Measurements from ENCODE around the gene OSBPL7.

Gene OSBPL7, protein sequence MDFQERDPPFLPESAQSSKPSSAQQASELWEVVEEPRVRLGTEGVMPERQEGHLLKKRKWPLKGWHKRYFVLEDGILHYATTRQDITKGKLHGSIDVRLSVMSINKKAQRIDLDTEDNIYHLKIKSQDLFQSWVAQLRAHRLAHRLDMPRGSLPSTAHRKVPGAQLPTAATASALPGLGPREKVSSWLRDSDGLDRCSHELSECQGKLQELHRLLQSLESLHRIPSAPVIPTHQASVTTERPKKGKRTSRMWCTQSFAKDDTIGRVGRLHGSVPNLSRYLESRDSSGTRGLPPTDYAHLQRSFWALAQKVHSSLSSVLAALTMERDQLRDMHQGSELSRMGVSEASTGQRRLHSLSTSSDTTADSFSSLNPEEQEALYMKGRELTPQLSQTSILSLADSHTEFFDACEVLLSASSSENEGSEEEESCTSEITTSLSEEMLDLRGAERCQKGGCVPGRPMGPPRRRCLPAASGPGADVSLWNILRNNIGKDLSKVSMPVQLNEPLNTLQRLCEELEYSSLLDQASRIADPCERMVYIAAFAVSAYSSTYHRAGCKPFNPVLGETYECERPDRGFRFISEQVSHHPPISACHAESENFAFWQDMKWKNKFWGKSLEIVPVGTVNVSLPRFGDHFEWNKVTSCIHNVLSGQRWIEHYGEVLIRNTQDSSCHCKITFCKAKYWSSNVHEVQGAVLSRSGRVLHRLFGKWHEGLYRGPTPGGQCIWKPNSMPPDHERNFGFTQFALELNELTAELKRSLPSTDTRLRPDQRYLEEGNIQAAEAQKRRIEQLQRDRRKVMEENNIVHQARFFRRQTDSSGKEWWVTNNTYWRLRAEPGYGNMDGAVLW

DNA sequence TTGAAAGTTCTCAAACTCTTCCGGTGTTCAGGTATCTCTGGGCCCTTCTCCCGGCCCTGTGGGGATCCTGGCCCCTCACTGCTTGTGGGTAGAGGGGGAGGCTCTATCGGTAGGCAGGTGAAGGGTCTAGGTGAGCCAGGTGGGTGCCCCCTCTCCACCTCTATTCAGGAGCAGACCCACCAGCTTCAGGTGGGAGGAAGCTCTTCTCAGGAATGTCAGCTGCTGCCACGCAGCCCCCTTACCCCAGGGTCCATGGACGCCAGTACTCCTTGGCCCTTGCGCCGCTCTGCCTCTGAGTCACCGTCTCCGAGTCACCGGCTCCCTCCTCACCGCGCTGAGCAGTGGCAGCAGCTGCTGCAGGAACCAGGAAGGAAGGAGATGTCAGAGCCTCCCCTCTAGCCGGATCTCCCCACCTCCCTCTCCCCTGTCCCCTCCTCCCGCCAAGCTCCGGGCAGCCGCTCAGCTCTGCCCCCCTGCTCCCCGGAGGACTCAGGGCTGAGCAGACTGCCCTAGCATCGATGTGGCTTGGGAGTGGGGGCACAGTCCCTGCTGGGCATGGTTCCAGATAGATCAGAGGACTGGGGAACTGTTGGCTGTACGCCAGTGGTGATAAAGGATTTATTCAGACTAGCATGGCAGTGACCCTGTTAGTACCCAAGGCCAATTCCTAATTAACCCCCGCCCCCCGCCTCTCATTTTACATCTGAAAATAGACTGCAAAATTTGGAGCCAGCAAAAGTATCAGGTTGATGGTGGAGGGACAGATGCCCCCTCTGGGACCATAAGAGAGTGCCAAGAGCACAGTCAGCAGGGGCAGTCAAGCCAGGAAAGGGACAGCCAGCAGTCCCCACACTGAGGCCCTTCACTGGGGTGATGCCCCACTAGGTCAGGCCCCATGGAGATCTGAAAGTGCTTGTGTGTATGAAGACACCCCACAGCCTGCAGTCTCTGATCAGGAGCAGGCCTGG is at the start of gene OSBPL7:
OSBPL7 (minus strand) TSS at position 371 of the 968 bp plus-strand sequence. CDS start 1,516 bp downstream, outside the sequence.
- in situ Hi-C loops (cut with MboI; ENCODE audit: low sequenced_read_pairs), result no loop called here

DNA sequence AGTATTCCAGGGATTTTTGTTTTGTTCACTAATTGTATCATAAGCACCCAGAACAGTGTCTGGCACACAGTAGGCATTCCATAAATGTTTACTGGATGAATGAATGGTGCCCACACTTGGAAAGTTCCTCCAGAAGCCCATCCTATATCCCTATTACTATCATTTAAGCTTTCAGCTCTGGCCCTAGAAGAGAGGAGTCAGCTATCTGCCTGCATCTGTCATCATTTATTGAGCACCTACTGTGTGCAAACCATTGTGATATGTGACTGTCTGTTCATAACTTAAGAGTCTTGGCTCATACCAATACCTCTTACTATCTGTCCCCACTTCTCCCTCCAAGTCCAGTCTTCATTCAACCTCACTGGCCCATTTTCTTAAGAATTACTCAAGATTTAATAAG is 49.5 kb upstream of the OSBPL7 start:
- in situ Hi-C loops (cut with MboI; ENCODE audit: low sequenced_read_pairs), result no loop called here

DNA sequence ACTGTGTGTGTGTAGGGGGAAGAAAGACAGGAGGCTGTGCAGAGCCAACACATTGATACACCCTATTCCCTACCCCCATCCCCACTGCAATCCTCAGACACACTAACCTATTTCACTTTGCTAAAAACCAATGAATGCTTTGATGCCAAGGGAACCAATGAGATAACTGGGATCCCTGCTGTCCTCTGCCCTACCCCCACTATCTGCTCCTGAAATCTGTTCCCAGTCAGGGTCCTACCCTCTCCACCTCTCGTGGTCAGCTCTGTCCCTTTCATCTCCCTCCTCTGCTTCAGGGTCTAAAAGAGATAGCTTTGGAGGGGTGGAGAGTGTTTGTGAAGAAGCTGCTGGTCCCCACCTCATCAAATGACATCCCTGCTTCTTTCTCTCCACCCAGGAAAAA is 48.5 kb upstream of the OSBPL7 start:
- in situ Hi-C loops (cut with MboI; ENCODE audit: low sequenced_read_pairs), result no loop called here

DNA sequence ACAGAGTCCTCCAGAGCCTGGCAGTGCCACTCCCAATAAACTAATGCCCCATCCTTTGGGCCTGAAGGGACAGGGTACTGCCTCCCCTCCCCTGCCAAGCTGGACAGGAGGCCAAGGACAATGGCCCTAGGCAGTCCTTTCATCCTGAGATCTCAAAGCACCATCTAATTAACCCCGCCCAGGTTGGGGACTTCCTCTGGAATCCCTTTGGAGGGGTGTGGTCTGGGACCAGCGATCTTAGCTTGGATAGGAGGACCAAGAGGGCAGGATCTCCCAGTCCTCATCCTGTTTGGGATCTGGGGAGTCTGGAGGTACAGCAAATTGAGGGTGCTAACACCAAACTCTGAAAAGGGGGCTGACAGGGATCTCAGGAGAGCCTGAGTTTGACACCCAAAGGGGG is 47.5 kb upstream of the OSBPL7 start:
- in situ Hi-C loops (cut with MboI; ENCODE audit: low sequenced_read_pairs), result no loop called here

DNA sequence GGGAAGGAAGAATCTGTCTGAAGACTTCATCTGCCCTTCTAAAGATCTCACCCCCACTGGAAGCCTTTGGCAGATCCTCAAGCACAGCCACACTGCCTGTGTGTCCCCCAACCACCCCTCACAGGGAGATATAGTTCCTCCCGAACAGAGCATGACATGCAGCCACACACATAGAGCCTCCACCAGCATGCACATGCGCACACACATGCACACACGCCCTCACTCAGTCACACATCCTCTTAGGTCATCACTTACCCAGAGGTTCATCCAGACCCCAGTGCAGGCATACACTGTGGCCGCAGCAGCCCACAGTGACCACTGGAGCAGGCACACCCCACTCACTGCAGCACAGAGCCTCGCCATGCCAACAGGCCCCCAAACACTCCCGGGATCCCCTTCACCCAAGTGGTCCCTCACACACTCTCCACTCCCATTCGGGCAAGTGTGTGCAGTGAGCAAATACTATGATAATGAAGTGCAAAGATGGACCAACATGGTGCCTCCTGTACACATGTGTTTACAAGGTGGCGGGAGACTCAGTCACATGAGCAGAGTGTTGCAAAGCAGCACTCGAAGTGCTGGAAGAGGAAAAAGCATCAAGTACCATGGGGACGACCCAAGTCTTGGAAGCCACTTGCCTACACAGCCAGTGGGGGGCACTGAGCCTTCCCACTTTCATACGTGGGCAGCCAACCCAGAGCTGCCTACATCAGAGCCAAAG is 46.4 kb upstream of the OSBPL7 start:
- in situ Hi-C loops (cut with MboI; ENCODE audit: low sequenced_read_pairs), result no loop called here

DNA sequence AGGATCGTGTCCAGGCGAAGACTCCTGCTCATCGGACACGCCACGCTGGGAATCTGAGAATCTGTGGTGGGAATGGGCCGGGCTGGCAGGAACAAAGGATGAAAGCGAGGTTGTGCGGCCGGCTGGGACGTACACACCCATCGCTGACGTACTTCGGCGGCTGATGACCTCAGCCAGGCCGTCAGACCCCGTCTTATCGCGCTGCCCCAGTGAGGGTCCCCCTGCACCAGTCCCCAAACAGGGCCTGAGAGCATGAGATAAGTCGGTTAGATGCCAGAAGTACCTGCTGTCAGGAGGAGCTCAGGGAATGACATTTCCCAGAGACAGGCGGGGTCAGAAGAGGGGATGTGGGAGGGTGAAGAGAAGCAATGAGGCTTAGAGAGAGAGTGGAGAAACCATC is 45.3 kb upstream of the OSBPL7 start:
- in situ Hi-C loops (cut with MboI; ENCODE audit: low sequenced_read_pairs), result no loop called here

DNA sequence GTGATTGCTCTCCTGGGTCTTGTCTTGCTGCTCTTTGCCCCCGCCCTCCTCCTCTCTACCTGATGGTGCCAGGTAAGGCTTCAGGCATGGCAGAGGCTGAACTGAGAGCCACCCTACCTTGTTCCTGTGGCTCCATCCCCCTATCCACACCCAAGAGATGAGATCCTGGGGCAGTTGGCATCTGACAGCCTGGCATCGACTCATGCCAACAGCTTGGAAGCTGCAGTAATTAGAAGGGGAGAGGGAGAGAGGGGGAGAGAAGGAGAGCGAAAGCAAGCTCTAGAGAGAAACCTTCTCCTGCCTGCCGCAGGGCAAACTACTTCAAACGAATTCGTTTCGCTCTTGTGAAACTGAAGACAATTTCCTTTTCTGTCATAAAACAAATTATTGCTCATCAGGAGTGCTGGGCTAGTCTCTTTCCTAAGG is 43.2 kb upstream of the OSBPL7 start:
- in situ Hi-C loops (cut with MboI; ENCODE audit: low sequenced_read_pairs), result no loop called here

DNA sequence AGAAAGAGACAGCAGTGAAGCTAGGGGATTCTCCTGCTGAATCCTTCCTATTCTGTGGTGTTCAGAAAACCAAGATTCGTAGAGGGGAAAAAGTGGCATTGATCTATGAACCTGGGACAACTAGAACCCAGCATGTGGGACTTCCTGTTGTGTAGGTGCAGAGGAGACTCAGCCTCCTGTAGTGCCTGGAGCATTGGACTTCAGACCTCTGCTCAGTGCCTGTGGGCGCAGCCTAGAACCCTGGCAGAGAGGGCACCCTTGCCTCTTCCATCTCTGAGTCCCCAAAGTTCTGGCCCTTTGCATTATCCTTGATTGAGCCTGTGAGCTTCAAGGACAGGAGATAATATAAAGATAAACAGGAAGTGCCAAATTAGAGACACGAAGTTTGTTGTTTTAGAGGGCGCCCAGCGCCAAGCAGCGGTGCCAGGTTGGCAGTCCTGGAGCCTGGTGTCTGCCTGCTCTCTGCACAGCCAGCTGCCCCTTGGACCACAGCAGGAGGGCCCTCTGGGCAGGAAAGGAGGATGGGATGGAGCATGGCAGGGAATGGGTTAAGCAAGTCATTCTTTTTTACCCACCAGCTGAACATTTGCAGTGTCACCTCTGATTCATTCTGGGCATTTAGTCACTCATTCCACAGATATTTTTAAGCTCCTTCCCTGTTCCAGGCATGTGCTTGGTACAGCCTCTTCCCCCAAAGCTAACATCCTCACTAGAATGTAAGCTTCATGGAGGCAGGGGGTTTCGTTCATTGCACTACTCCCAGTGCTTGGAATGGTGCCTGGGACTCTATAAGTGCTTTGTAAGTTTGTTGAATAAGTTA is 41.2 kb upstream of the OSBPL7 start:
- in situ Hi-C loops (cut with MboI; ENCODE audit: low sequenced_read_pairs), result no loop called here

DNA sequence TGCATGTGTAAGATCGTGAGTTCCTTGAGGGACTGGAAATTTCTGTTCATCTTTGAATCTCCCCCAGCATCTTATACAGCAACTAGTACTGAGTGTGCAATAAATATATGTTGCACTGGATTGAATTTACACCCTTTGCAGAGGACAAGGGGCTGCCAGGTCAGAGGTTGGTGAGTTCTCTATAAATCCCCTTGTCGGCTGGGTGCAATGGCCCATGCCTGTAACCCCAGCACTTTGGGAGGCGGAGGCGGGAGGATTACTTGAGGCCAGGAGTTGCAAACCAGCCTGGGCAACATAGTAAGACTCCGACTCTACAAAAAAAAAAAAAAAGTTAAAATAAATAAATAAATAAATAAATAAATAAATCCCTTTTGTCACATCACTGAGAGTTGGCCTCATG is 38.8 kb upstream of the OSBPL7 start:
- in situ Hi-C loops (cut with MboI; ENCODE audit: low sequenced_read_pairs), result no loop called here

DNA sequence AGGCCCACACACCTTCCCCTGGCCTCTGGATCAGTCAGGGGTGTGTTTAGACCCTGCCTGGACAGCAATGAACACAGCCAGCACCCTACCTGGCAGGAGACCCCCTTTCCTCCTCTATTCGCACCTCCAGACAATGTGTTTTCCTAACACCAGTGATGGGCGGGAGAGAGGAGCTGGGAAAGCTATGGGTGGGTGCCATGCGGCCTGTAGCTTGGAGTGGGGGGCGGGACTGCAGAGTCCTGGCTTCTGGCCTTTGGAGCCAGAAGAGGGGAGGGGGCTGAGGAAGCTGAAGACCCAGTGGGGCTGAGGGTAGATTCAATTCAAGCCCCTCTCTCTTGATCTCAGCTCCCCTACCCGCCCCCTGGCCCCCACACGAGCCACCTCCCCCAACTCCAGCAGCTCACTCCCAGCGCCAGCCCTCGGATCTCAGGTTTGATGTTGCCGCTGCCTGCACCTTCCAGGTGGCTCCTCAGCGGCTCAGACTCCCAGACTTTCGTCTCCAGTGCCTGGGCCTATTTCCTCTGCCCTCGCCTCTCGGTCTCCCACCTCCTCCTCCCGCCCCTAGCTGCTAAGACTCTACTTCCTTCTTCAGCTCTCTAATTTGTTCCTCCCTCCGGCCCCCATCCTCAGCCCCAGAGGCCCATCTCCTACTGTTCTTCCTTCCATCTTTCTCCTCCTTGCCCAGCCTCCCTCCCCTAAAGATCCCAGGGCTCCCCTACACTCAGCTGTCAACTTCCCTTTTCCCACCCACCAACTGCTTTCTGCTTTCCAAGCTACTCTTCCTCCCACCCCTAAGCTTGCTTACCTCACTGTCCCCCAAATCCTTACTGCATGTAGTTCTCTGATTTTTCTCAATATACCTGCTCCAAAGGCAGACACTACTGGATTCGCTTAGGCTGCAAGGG is 36.2 kb upstream of the OSBPL7 start:
- in situ Hi-C loops (cut with MboI; ENCODE audit: low sequenced_read_pairs), result no loop called here

DNA sequence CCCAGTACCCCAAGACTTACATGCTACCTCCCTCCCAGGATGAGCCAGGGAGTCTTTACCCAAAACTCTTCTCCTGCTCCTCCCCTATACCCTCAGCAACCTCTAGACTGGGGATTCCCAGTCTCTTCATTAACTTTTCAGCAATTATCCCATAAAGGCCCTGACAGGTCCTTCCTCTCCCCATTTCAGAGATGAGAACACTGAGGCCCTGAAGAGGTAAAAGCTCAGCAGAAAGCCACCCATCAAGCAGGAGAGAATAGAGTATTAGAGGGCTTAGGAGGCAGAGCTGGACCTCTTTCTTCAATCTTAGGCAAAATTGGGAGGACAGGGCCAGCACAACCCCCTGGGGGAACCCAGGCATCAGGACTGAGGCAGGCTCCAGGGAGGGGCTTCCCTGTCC is 35.2 kb upstream of the OSBPL7 start:
- in situ Hi-C loops (cut with MboI; ENCODE audit: low sequenced_read_pairs), result no loop called here

DNA sequence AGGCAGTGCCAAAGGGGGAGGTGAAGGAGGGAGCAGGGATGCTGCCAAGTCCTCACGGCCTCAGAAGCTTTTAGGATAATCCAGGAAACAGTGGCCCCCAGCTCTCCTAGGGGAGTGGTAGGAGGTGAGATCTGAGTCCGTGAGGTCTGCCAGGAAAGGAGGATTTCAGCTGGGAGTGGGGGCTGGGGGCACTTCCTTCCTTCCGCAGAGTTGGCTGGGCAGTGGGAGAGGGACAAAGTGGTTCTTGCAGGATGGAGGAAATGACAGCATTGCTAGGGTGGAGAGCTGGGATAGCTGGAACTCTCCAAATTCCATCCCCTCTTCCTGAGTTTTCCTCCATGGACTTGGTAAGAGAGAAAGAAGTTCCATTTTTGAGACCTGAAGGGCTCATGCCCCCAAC is 34.1 kb upstream of the OSBPL7 start:
- in situ Hi-C loops (cut with MboI; ENCODE audit: low sequenced_read_pairs), result no loop called here

DNA sequence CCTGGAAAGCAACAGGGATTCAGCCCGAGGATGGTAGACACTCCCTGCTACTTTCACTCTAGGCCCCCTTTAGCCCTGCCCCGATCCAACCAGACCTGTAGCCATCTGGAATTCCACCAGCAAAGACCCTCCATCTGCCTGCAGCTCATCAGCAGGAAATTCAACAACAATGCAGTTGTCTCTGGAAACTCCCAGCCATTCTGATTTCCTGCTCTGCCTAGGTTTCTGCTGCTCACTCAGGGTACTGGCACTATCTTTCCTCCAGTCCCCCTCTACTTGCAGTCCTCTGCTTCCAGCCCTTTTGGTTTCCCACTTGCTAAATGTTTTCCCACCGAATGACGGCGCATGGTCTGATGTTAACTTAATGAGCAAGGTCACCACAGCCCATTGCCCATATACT is 32.0 kb upstream of the OSBPL7 start:
- in situ Hi-C loops (cut with MboI; ENCODE audit: low sequenced_read_pairs), result no loop called here

DNA sequence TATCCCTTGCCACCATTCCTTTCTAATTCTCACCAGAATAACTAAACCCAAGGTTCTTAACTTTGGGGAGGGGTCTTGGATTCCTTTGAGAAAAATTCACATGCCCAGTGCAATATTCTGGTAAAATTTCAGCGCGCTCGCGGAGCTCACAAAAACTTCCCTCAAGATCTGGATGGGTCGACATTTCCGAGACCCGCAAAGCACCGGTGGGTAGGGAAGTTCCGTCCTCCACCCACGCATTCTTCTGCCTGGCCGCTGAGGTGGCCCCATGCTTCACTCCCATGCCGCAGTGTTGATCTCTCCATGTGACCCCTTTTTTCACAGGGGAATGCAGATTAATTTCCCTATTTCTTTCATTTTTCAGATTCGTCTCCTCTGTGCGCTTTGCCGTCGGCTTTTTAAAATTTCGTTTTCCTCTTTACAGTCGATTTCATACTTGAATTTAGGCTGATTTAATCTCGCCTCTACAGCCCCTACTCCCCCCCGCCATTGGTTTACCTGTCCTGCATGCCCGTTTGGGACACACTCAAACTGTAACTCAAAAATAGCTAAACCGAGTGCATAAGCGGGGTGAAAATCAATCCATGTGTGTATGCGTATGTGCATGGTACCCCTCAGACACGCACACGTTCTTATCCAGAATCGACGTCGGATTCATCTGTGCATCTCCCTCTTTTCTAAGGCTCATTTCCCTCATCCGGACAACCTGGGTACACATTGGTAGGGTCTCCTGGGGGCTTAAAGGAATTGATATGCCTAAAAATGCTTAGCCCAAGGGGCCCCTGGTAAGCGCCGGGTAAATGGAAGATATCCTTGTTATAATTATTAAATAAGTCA is 30.7 kb upstream of the OSBPL7 start:
- in situ Hi-C loops (cut with MboI; ENCODE audit: low sequenced_read_pairs), result no loop called here

DNA sequence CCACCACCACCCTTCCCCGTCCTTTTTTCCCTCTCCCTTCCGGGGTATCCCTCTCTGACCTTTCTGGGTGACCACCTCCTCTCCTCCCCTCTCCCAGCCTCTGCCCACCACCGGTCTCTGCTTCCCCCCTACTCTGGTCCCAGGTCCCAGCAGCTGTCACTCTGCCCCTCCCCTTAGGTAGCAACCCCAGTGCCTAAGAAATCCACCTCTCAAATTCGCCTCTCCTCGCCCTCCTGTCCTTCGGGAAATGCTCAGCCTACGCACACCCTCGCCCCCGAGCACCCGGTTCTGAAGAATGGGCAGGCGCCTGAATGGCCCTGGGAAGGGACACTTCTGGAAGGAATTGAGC is 30.1 kb upstream of the OSBPL7 start:
- in situ Hi-C loops (cut with MboI; ENCODE audit: low sequenced_read_pairs), result no loop called here

DNA sequence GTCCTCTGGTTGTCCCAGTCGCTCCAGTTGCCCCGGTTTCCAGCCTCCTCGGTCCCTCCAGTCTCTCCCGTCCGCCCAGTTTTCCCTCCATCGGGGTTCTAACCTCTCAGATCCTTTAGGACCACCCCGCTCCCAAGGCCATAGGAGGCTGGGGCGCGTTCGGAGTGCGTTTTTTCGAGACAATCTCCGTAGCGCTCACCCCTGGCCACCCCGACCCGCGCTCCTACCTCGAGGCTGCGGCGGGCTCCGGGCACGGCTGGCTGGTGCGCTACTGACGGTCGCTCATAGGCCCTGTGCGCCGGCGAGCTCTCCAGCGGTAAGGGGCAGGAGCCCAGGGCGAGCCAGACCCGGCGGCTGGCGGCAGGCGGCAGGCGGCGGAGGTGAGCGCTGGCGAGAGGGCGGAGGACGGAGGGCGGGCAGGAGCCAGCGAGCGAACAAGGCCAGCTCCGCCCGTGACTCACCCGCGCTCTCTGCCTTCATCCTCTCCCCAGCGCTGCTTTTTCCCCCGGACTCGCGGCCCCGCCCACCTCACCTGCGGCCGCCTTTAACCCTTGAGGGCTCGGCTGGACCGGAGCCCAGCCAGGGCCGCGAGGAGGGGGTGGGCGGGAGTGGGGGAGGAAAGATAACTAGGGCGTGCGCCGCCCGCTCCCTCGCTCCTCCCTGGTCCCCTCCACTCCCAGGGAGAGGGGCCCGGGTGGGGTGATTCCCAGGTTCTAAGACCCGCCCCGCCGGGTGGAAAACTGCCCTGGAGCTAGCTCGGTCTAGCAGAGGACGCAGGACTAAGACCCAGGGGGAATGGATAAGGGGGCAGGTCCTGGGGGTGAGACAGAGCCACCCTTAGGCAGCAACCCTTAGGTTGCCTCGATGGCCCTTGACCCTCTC is 29.3 kb upstream of the OSBPL7 start, which contains the start of gene SP6:
SP6 (minus strand) TSS at position 472 of the 882 bp plus-strand sequence. CDS start 2,734 bp downstream, outside the sequence.
- in situ Hi-C loops (cut with MboI; ENCODE audit: low sequenced_read_pairs), result no loop called here

DNA sequence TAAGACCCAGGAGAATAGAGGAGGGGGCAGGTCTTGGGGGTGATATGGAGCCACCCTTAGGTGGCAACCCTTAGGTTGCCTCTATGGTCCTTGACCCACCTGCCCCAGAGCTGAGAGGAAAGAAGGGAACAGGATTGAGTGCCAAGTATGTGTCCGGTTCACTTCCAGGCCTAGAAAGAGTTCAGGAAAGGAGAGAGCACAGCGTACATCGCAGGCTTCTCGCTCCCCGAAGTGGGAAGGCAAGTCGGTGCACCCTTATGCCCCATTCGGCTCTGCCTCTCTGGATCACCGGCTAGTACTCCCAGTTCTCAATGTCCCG is 28.7 kb upstream of the OSBPL7 start:
- in situ Hi-C loops (cut with MboI; ENCODE audit: low sequenced_read_pairs), result no loop called here

All from hTERT RPE-1 (cell line).